Neuronal stem cell (in vitro differentiated cells): ENCODE data around the gene GTF2F1.

Experiments used
- DNase-seq: peaks from one replicate; pipeline ENCODE4 v3.0.0-alpha.2; 2013; ENCODE audit warnings: low spot score
- H2AFZ ChIP-seq: one replicate; pipeline ENCODE4 v1.6.1; 2013; ENCODE audit warnings: mild to moderate bottlenecking, low read length, inconsistent platforms
- H2AK5ac ChIP-seq: 2 replicates; pipeline ENCODE4 v1.6.1; 2013; ENCODE audit warnings: low read depth, mild to moderate bottlenecking, inconsistent platforms, low read length, moderate library complexity, mixed read lengths
- H2BK120ac ChIP-seq: 2 replicates; pipeline ENCODE4 v1.6.1; 2013; ENCODE audit warnings: low read depth, mild to moderate bottlenecking, inconsistent platforms, low read length, moderate library complexity, mixed read lengths
- H2BK12ac ChIP-seq: one replicate; pipeline ENCODE4 v1.6.1; 2013; ENCODE audit warnings: low read length, inconsistent platforms
- H2BK15ac ChIP-seq: 2 replicates; pipeline ENCODE4 v1.6.1; 2013; ENCODE audit warnings: mild to moderate bottlenecking, low read length, inconsistent platforms, mixed read lengths
- H2BK5ac ChIP-seq: one replicate; pipeline ENCODE4 v1.6.1; 2013; ENCODE audit warnings: inconsistent platforms, mild to moderate bottlenecking, low read length, moderate library complexity
- H3K14ac ChIP-seq: one replicate; pipeline ENCODE4 v1.6.1; 2013; ENCODE audit warnings: low read length, inconsistent platforms
- H3K18ac ChIP-seq: 2 replicates; pipeline ENCODE4 v1.6.1; 2013; ENCODE audit warnings: low read length, inconsistent platforms
- H3K23ac ChIP-seq: 2 replicates; pipeline ENCODE4 v1.6.1; 2013; ENCODE audit warnings: low read depth, mild to moderate bottlenecking, mixed read lengths, low read length, inconsistent platforms; ENCODE audit not compliant: poor library complexity
- H3K27ac ChIP-seq: replicated peaks from 3 replicates; pipeline ENCODE4 v1.5.1; 2013; ENCODE audit warnings: low read length, inconsistent platforms
- H3K27me3 ChIP-seq, 3 experiments: 2 replicates each; pipeline ENCODE4 v1.6.1; 2013; ENCODE audit warnings: low read length in 3 of 3, mild to moderate bottlenecking in 2 of 3, inconsistent platforms in 1 of 3, low read depth in 1 of 3, mixed read lengths in 1 of 3, moderate library complexity in 1 of 3; ENCODE audit not compliant: control insufficient read depth in 3 of 3, insufficient read depth in 3 of 3
- H3K36me3 ChIP-seq, 2 donors: replicated peaks in 1 of 2; 2 replicates each; pipeline ENCODE4 v1.6.1; 2013; ENCODE audit warnings: low read length in 2 of 2; ENCODE audit not compliant: control insufficient read depth in 2 of 2, insufficient read depth in 2 of 2
- H3K4ac ChIP-seq: 2 replicates; pipeline ENCODE4 v1.6.1; 2013; ENCODE audit warnings: inconsistent platforms, mild to moderate bottlenecking, low read length, moderate library complexity
- H3K4me1 ChIP-seq, 2 donors: 1 replicate in 1 of 2; 2 replicates in 1 of 2; pipeline ENCODE4 v1.6.1; 2013; ENCODE audit warnings: low read length in 2 of 2, low read depth in 1 of 2; ENCODE audit not compliant: control insufficient read depth in 2 of 2, insufficient read depth in 1 of 2
- H3K4me2 ChIP-seq: one replicate; pipeline ENCODE4 v1.6.1; 2013; ENCODE audit warnings: mild to moderate bottlenecking, low read length, inconsistent platforms; ENCODE audit not compliant: insufficient read depth, poor library complexity, severe bottlenecking
- H3K4me3 ChIP-seq, 2 donors: 2 replicates each; pipeline ENCODE4 v1.5.1; 2013; ENCODE audit warnings: low read length in 2 of 2, mild to moderate bottlenecking in 2 of 2, inconsistent platforms in 1 of 2, moderate library complexity in 1 of 2
- H3K79me1 ChIP-seq: one replicate; pipeline ENCODE4 v1.6.1; 2013; ENCODE audit warnings: low read depth, mild to moderate bottlenecking, inconsistent platforms, low read length, moderate library complexity
- H3K9ac ChIP-seq: one replicate; pipeline ENCODE4 v1.6.1; 2013; ENCODE audit warnings: mild to moderate bottlenecking, low read depth, low read length, inconsistent platforms; ENCODE audit not compliant: poor library complexity
- H3K9me3 ChIP-seq, 2 donors: replicated peaks in 1 of 2; 2 replicates each; pipeline versions ENCODE3 to v1.6.1; 2013; ENCODE audit warnings: low read length in 2 of 2, mild to moderate bottlenecking in 2 of 2, inconsistent platforms in 1 of 2, low read depth in 1 of 2, mixed read lengths in 1 of 2, moderate library complexity in 1 of 2; ENCODE audit not compliant: control insufficient read depth in 2 of 2, insufficient read depth in 1 of 2
- H4K8ac ChIP-seq: one replicate; pipeline ENCODE4 v1.6.1; 2013; ENCODE audit warnings: low read depth, mild to moderate bottlenecking, inconsistent platforms, low read length, moderate library complexity
- H4K91ac ChIP-seq: one replicate; pipeline ENCODE4 v1.6.1; 2013; ENCODE audit warnings: low read length, low read depth, mild to moderate bottlenecking, inconsistent platforms; ENCODE audit not compliant: poor library complexity
- WGBS, 2 donors: extraction: QIAGEN DNeasy Blood & Tissue Kit; methylation state at CpG; one replicate each; pipeline ENCODE4 v1.1.7; 2013; ENCODE audit warnings: missing lambda C conversion rate in 2 of 2, mixed read lengths in 1 of 2; ENCODE audit not compliant: insufficient read length in 2 of 2, insufficient replicate concordance in 1 of 2; ENCODE audit errors: extremely low coverage in 2 of 2; 5-methylcytosine and 5-hydroxymethylcytosine counted together
- small RNA-seq: library from polyadenylated mRNA; stranded (forward); fragments of <200 nt; extraction: miRNeasy Mini kit (QIAGEN cat#:217004); gene quantifications from one replicate; pipeline ENCODE3, GENCODE V24; 2013; ENCODE audit not compliant: insufficient read depth

GTF2F1 gene

GRCh38 chr19:6334490-6335285 lies 58.3 kb downstream of the GTF2F1 start:
- no peak overlapping the region for H3K23ac ChIP-seq
- no peak overlapping the region for H2AFZ ChIP-seq
- H3K27me3 ChIP-seq, result no peaks in the 10 kb centered on the region
- no peak for DNase-seq
- no CpG with 5 or more reads among the region's 6 CpGs for WGBS, 2 donors
- no peak overlapping the region for H3K27ac ChIP-seq
- H3K4ac ChIP-seq, result no peak overlapping the region
- H4K91ac ChIP-seq, result no peak overlapping the region
- no peak overlapping the region for H2BK15ac ChIP-seq
- no peaks in the 10 kb centered on the region for H3K9me3 ChIP-seq
- H3K4me3 ChIP-seq, result no peak overlapping the region
- no peak overlapping the region for H3K4me2 ChIP-seq
- no peaks in the 10 kb centered on the region for H3K4me1 ChIP-seq
- no peak overlapping the region for H4K8ac ChIP-seq
- no peak overlapping the region for H2BK5ac ChIP-seq
- H2AK5ac ChIP-seq, result no peak overlapping the region
- no peak overlapping the region for H3K14ac ChIP-seq
- no peak overlapping the region for H3K18ac ChIP-seq
- H3K79me1 ChIP-seq, result no peaks in the 10 kb centered on the region
- no peaks in the 10 kb centered on the region for H3K36me3 ChIP-seq
- H2BK12ac ChIP-seq, result no peak overlapping the region
- H3K9ac ChIP-seq, result no peak overlapping the region
- no peak overlapping the region for H2BK120ac ChIP-seq

DNA sequence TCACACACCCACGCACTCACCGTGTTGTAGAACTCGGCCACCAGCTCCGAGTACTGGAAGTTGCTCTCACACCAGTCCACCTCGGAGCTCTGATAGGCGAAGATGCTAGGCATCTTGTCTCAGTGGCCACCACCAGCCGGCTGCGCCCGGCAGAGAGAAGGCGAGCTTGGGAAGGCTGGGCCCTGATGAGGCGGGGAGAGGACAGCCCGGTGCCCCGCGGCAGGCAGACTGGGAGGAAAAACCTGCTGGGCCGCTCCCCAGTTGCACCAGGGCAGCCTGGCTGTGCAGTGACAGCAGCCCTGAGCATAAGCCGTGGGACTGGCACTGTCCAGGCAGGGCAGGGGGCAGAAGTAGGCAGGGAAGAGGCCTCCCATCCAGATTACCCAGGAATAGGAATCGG lies 59.5 kb downstream of the GTF2F1 start, which contains the start of gene ACER1:
Gene ACER1, minus strand, starts transcription at position 174 of the 400 bp plus-strand sequence. Its CDS starts 61 bp downstream, at position 113.
- Histone ChIP-seq H3K36me3 (no peaks in the 10 kb centered on the region), H4K8ac (no peak within 1 kb of the TSS), H2AK5ac (peak within 1 kb of the TSS; percentile 5), H3K9me3 (no peaks in the 10 kb centered on the region), H3K79me1 (no peaks in the 10 kb centered on the region), H3K14ac (peak within 1 kb of the TSS; percentile 64), H2AFZ (no peak within 1 kb of the TSS), H4K91ac (no peak within 1 kb of the TSS), H3K27ac (no peak within 1 kb of the TSS), H3K4me1 (no peaks in the 10 kb centered on the region), H3K4me2 (no peak within 1 kb of the TSS), H2BK12ac (no peak within 1 kb of the TSS), H3K18ac (peak within 1 kb of the TSS; percentile 13), H3K9ac (no peak within 1 kb of the TSS), H2BK5ac (peak within 1 kb of the TSS; percentile 77), H3K4ac (peak within 1 kb of the TSS; percentile 76), H2BK15ac (no peak within 1 kb of the TSS), H2BK120ac (no peak within 1 kb of the TSS), H3K4me3 (no peak within 1 kb of the TSS), H3K27me3 (no peaks in the 10 kb centered on the region), H3K23ac (no peak within 1 kb of the TSS)
- DNase-seq, result no peak
- WGBS, 2 donors, result no CpG with 5 or more reads among the region's 17 CpGs

Small RNAs within 50 kb of the gene (small RNA-seq; reads per million reads assigned to genes)
- 1.6 reads per million for gene MIR6790
- 1.2 reads per million for gene MIR6885
